Measurements from ENCODE around the gene PLXDC2. TPM values are rescaled to one million over a fixed set of nuclear protein-coding genes. Genes with fewer than 3 reads are reported as not detected.

PLXDC2 gene
- total and polyA plus RNA-seq, 7 donors: 1.8 to 44.6 (median 18.2) TPM

DNA sequence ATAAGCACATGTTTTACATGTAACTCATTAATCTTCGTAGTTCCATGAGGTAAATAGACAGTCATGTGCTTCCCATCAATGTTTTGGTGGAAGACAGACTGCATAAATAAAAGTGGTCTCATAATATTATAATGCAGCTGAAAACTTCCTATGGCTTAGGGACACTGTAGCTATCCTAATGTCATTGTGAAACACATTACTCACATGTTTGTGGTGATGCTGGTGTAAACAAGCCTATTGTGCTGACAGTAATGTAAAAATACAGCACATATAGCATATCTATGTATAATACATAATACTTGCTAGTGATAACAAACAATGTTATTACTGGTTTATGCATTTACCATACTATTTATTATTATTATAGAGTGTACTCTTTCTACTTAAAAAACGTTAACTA is 37.2 kb upstream of the PLXDC2 start:
- Histone ChIP-seq H3K4me1 (no peaks in the 10 kb centered on the region), H3K4me3 (no peak overlapping the region), H3K36me3 (no peaks in the 10 kb centered on the region), H3K9me3 (no peaks in the 10 kb centered on the region), H3K27me3 (no peaks in the 10 kb centered on the region), H3K27ac (no peak overlapping the region)
- DNase-seq: no peak
- TF ChIP-seq POLR2A (IDR thresholded peaks at IDR 0.05): no peak
- TF ChIP-seq EP300 (IDR thresholded peaks at IDR 0.05): no peak
- TF ChIP-seq, protein P1, sequence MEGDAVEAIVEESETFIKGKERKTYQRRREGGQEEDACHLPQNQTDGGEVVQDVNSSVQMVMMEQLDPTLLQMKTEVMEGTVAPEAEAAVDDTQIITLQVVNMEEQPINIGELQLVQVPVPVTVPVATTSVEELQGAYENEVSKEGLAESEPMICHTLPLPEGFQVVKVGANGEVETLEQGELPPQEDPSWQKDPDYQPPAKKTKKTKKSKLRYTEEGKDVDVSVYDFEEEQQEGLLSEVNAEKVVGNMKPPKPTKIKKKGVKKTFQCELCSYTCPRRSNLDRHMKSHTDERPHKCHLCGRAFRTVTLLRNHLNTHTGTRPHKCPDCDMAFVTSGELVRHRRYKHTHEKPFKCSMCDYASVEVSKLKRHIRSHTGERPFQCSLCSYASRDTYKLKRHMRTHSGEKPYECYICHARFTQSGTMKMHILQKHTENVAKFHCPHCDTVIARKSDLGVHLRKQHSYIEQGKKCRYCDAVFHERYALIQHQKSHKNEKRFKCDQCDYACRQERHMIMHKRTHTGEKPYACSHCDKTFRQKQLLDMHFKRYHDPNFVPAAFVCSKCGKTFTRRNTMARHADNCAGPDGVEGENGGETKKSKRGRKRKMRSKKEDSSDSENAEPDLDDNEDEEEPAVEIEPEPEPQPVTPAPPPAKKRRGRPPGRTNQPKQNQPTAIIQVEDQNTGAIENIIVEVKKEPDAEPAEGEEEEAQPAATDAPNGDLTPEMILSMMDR (IDR thresholded peaks at IDR 0.05): no peak
- no peak for TF ChIP-seq POLR2AphosphoS5 (IDR thresholded peaks at IDR 0.05)
- intact Hi-C loops (cut with DNase I): no loop called here
- WGBS, 2 donors: 67 to 70% methylated on average over 2 of the region's 2 CpGs

GRCh38 chr10:19782430-19783089 is 33.7 kb upstream of the PLXDC2 start:
- intact Hi-C loops (cut with DNase I): no loop called here
- H3K27me3 ChIP-seq: no peaks in the 10 kb centered on the region
- H3K27ac ChIP-seq: no peak overlapping the region
- H3K9me3 ChIP-seq: no peaks in the 10 kb centered on the region
- no peak for TF ChIP-seq POLR2A (IDR thresholded peaks at IDR 0.05)
- no peak for TF ChIP-seq POLR2AphosphoS5 (IDR thresholded peaks at IDR 0.05)
- no peak for TF ChIP-seq EP300 (IDR thresholded peaks at IDR 0.05)
- TF ChIP-seq, protein P1 (IDR thresholded peaks at IDR 0.05): no peak
- DNase-seq: no peak
- no peaks in the 10 kb centered on the region for H3K36me3 ChIP-seq
- H3K4me1 ChIP-seq: no peaks in the 10 kb centered on the region
- H3K4me3 ChIP-seq: no peak overlapping the region
- WGBS, 2 donors: 42 to 46% methylated on average over 6 of the region's 6 CpGs

DNA sequence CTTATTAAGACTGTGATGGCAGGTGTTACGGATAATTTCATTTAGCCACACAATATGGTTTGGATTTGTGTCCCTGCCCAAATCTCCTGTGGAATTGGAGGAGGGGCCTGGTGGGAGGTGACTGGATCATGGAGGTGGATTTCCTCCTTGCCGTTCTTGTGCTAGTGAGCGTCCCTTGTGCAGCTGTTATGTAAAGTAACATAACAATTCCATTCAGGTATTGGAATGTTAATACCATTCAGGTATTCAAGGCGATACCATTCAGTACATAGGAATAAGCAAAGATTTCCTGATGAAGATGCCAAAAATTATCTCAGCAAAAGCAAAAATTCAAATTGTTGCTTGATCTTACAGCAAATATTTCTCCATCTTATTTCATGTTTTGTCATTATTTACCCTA is 32.5 kb upstream of the PLXDC2 start:
- Histone ChIP-seq H3K4me1 (no peaks in the 10 kb centered on the region), H3K36me3 (no peaks in the 10 kb centered on the region), H3K27me3 (no peaks in the 10 kb centered on the region), H3K9me3 (no peaks in the 10 kb centered on the region), H3K27ac (no peak overlapping the region), H3K4me3 (no peak overlapping the region)
- 97% methylated on average over 4 of the region's 4 CpGs for WGBS, 2 donors
- TF ChIP-seq POLR2A (IDR thresholded peaks at IDR 0.05) (no peak), POLR2AphosphoS5 (IDR thresholded peaks at IDR 0.05) (no peak), EP300 (IDR thresholded peaks at IDR 0.05) (no peak)
- TF ChIP-seq, protein P1 (IDR thresholded peaks at IDR 0.05): no peak
- DNase-seq: no peak
- intact Hi-C loops (cut with DNase I): no loop called here

DNA sequence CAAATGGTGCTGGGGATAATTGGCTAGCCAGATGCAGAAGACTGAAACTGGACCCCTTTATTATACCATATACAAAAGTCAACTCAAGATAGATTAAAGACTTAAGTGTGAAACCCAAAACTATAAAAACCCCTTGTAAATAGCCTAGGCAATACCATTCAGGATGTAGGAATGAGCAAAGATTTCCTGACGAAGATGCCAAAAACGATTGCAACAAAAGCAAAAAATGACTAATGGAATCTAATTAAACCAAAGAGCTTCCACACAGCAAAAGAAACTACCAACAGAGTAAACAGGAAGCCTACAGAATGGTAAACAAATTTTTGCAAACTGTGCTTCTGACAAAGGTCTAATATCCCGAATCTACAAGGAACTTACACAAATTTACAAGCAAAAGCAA is 30.9 kb upstream of the PLXDC2 start:
- TF ChIP-seq EP300 (IDR thresholded peaks at IDR 0.05): no peak
- TF ChIP-seq, protein P1 (IDR thresholded peaks at IDR 0.05): no peak
- no peak for TF ChIP-seq POLR2A (IDR thresholded peaks at IDR 0.05)
- no peak for TF ChIP-seq POLR2AphosphoS5 (IDR thresholded peaks at IDR 0.05)
- Histone ChIP-seq H3K4me1 (no peaks in the 10 kb centered on the region), H3K27ac (no peak overlapping the region), H3K4me3 (no peak overlapping the region), H3K36me3 (no peaks in the 10 kb centered on the region), H3K9me3 (no peaks in the 10 kb centered on the region), H3K27me3 (no peaks in the 10 kb centered on the region)
- intact Hi-C loops (cut with DNase I): no loop called here
- 63 to 69% methylated on average over 3 of the region's 3 CpGs for WGBS, 2 donors
- no peak for DNase-seq
